ENCODE results near the gene XIRP2. TPM values are rescaled to one million over a fixed set of nuclear protein-coding genes. Genes with fewer than 3 reads are reported as not detected.
"Not testable (repeated sequence)": the region's sequence is repeated elsewhere in the genome, so short reads cannot be mapped to it uniquely, and the experiment has no call there.

Gene XIRP2
- total RNA-seq, 4 donors from 2014 or later = 0.27 TPM; not detected in 3

DNA sequence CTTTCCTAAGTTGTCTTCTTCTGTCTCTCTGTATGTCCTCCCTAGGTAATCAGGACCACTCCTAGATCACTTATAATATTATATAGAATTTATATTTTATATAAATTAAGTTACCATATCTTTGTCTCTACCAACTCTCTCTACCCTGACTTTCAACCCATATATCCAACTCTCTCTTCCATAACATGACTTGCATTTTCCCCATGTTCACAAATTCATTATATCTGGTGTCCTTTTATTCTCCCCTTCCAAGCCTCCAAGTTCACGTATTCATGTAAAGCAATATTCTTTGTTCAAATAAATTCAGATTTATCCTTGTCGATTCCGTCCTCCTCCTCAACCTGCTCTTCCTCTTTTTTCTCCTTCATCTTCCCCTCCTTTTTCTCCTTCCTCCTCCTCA lies 127.5 kb downstream of the XIRP2 start:
- Histone ChIP-seq H3K9me3 (no peaks in the 10 kb centered on the region), H3K4me3 (no peak overlapping the region), H3K36me3 (no peaks in the 10 kb centered on the region), H3K27ac (no peak overlapping the region), H3K4me1 (no peaks in the 10 kb centered on the region), H3K27me3 (no peaks in the 10 kb centered on the region)
- no peak for TF ChIP-seq POLR2AphosphoS5 (IDR thresholded peaks at IDR 0.05)
- TF ChIP-seq EP300 (IDR thresholded peaks at IDR 0.05; ENCODE audit: low read depth) = no peak
- TF ChIP-seq CTCF (IDR thresholded peaks at IDR 0.05) = no peak
- TF ChIP-seq POLR2A (IDR thresholded peaks at IDR 0.05) = no peak
- intact Hi-C loops (cut with DNase I; ENCODE audit: low total_unique reads) = no loop called here
- in situ Hi-C loops (cut with MboI; ENCODE audit: low pct_ligation_motif_present in 1 of 4, low pct_unique_long_range_greater_than_20kb in 1 of 4, low sequenced_read_pairs in 3 of 4) = no loop called here
- DNase-seq = no peak
- 84 to 89% methylated on average over 3 of the region's 3 CpGs for whole genome bisulfite sequencing, 2 donors (ENCODE audit: low coverage in 1 of 2)

DNA sequence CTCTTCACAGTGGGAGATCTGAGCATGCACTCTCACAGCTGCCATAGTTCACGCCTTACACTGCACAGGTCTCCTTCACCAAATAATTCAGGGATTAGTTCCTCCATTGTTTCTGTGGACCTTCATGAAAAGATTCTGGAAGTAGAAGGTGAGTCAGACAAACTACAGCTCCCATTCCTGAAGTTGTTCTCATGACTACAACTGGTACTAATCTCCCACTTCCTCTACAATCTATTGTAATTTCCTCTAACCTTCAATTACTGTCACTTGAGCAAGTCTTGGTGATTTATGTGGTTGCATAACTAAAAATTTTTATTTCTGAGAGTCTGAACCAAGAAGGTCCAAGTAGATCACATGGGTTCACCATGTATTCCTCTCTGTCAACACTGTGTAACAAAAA lies 128.7 kb downstream of the XIRP2 start:
- Histone ChIP-seq H3K4me1 (no peaks in the 10 kb centered on the region), H3K36me3 (no peaks in the 10 kb centered on the region), H3K27me3 (no peaks in the 10 kb centered on the region), H3K4me3 (no peak overlapping the region), H3K27ac (no peak overlapping the region), H3K9me3 (no peaks in the 10 kb centered on the region)
- in situ Hi-C loops (cut with MboI; ENCODE audit: low pct_ligation_motif_present in 1 of 4, low pct_unique_long_range_greater_than_20kb in 1 of 4, low sequenced_read_pairs in 3 of 4) = no loop called here
- no peak for TF ChIP-seq POLR2A (IDR thresholded peaks at IDR 0.05)
- TF ChIP-seq EP300 (IDR thresholded peaks at IDR 0.05; ENCODE audit: low read depth) = no peak
- TF ChIP-seq CTCF (IDR thresholded peaks at IDR 0.05) = no peak
- TF ChIP-seq POLR2AphosphoS5 (IDR thresholded peaks at IDR 0.05) = no peak
- intact Hi-C loops (cut with DNase I; ENCODE audit: low total_unique reads) = no loop called here
- WGBS, 2 donors (ENCODE audit: low coverage in 1 of 2) = 83 to 84% methylated on average over 1 of the region's 1 CpG
- DNase-seq = no peak

DNA sequence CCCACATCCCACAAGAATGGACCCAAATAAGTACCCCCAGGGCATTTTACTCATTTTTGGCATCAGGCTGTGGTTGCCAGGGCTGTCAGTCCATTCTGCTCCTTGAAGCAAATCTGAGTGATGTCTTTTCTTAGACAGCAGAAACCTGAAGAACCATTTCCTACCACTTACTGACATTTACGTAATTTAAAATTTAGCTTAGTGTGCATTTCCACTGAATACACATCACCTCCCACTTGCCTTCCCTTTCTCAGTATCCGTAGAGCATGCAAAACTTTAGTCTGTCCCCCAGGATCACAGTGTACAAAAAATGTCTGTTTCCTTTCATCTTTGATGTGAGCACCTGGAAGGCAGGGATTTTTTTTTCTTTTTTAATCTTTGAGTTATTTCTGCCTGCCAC lies 130.3 kb downstream of the XIRP2 start:
- 62 to 75% methylated on average over 2 of the region's 2 CpGs for WGBS, 2 donors (ENCODE audit: low coverage in 1 of 2)
- TF ChIP-seq POLR2AphosphoS5 (IDR thresholded peaks at IDR 0.05) = no peak
- TF ChIP-seq POLR2A (IDR thresholded peaks at IDR 0.05) = no peak
- no peak for TF ChIP-seq EP300 (IDR thresholded peaks at IDR 0.05; ENCODE audit: low read depth)
- TF ChIP-seq CTCF (IDR thresholded peaks at IDR 0.05) = no peak
- Histone ChIP-seq H3K4me3 (no peak overlapping the region), H3K4me1 (no peaks in the 10 kb centered on the region), H3K27ac (no peak overlapping the region), H3K9me3 (no peaks in the 10 kb centered on the region), H3K36me3 (no peaks in the 10 kb centered on the region), H3K27me3 (no peaks in the 10 kb centered on the region)
- intact Hi-C loops (cut with DNase I; ENCODE audit: low total_unique reads) = no loop called here
- DNase-seq = no peak
- in situ Hi-C loops (cut with MboI; ENCODE audit: low pct_ligation_motif_present in 1 of 4, low pct_unique_long_range_greater_than_20kb in 1 of 4, low sequenced_read_pairs in 3 of 4) = no loop called here

DNA sequence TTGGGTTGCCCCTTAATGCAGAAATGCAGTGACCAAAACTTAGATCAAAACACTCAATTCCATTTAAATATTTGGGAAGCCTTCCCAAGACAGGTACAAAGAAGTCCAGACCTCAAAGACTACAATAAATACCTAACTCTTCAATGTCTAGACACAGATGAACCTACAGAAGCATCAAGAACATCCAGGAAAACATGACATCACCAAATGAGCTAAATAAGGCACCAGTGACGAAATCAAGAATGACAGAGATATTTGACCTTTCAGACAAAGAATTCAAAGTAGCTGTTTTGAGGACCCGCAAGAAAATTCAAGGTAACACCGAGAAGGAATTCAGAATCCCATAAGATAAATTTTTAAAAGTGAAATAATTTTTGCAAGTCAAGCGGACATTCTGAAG lies 140.2 kb downstream of the XIRP2 start:
- Histone ChIP-seq H3K9me3 (no peaks in the 10 kb centered on the region), H3K4me3 (no peak overlapping the region), H3K4me1 (no peaks in the 10 kb centered on the region), H3K27me3 (no peaks in the 10 kb centered on the region), H3K36me3 (no peaks in the 10 kb centered on the region), H3K27ac (no peak overlapping the region)
- TF ChIP-seq CTCF (IDR thresholded peaks at IDR 0.05) = no peak
- no peak for TF ChIP-seq POLR2A (IDR thresholded peaks at IDR 0.05)
- TF ChIP-seq EP300 (IDR thresholded peaks at IDR 0.05; ENCODE audit: low read depth) = no peak
- no peak for TF ChIP-seq POLR2AphosphoS5 (IDR thresholded peaks at IDR 0.05)
- in situ Hi-C loops (cut with MboI; ENCODE audit: low pct_ligation_motif_present in 1 of 4, low pct_unique_long_range_greater_than_20kb in 1 of 4, low sequenced_read_pairs in 3 of 4) = no loop called here
- DNase-seq = no peak
- intact Hi-C loops (cut with DNase I; ENCODE audit: low total_unique reads) = no loop called here
- WGBS, 2 donors (ENCODE audit: low coverage in 1 of 2) = 83 to 88% methylated on average over 4 of the region's 4 CpGs

DNA sequence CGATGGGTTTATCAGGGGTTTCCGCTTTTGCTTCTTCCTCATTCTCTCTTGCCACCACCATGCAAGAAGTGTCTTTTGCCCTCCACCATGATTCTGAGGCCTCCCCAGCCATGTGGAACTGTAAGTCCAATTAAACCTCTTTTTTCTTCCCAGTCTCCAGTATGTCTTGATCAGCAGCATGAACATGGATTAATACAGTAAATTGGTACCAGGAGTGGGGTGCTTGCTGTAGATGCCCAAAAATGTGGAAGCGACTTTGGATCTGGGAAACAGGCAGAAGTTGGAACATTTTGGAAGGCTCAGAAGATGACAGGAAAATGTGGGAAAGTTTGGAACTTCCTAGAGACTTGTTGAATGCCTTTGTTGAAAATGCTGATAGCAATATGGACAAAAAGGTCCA lies 146.7 kb downstream of the XIRP2 start:
- H3K36me3 ChIP-seq; H3K27ac ChIP-seq; in situ Hi-C loops (cut with MboI; ENCODE audit: low pct_ligation_motif_present in 1 of 4, low pct_unique_long_range_greater_than_20kb in 1 of 4, low sequenced_read_pairs in 3 of 4); H3K27me3 ChIP-seq; intact Hi-C loops (cut with DNase I; ENCODE audit: low total_unique reads); H3K4me1 ChIP-seq; H3K4me3 ChIP-seq; DNase-seq: not testable (repeated sequence)
- 81 to 86% methylated on average over 3 of the region's 3 CpGs for WGBS, 2 donors (ENCODE audit: low coverage in 1 of 2)
- H3K9me3 ChIP-seq = peaks cover 12 to 14% of the 10 kb centered on the region in 2 donors

Measured in transverse colon (tissue), 4 donors.